Forelimb muscle (tissue), 1 donor: Measurements from ENCODE around the gene FXYD2. TPM values are rescaled to one million over a fixed set of nuclear protein-coding genes. Genes with fewer than 3 reads are reported as not detected.

Experiments
- DNase-seq: peaks from one replicate; pipeline ENCODE4 v3.0.0-alpha.2; 2013; ENCODE audit warnings: low read depth
- polyA plus RNA-seq: library from polyadenylated mRNA; unstranded; fragments of 120-200 nt; gene quantifications from one replicate; pipeline ENCODE4 v1.2.1, GENCODE V29; 2013; ENCODE audit not compliant: insufficient read length

The FXYD2 gene
- polyA plus RNA-seq, 1 donor = 1.5 TPM

DNA sequence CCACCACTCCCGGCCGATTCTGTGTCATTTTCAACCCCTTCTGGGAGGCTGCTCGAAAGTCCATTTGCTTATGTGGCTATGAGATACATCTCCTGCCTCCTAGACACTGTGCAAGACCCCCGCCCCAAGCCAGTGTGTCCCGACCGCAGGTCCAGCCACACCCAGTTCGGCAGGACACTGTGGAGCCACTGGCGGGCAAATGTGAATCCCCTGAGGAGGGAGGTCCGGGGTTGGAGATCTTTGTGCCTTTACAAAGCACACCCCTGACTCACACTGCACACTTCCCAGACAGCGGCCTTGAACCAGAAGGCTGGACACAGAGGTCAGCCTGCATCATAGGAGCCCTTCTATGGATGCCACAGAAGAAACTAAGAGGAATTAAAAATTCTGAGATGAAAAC is 34.5 kb upstream of the FXYD2 start:
- DNase-seq = no peak

DNA sequence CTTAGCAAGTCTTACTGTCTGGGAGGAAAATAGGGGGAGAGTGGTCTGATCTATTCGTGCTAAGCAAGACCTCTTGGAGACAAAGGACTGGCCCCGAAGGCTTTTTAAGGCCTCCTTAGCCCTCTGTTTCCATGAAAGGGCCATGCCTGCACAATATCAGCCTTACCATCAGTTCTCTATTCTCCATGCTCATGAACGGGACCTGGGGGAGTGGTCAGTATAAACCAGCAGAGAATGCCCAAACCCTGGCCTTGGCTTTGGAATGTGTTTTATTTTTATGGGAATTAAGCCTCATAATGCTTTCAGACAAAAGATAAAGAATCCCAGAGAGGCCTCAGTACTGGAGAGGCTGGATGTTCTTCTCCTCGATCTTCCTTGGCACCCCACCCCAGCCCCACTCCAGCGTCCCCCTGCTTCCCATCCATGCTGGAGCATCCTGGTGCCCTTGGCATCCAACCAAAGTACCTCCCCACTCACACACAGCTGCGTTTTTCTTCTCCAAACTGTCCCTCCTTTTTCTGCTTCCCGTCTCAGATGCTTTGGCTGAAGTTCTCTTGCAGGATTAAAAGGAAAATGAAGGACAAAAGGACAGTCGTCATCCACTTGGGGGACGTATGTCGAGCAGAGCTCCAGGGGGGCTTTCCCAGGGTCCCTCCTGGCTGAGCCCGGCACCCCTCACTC is 33.3 kb upstream of the FXYD2 start:
- no peak for DNase-seq

DNA sequence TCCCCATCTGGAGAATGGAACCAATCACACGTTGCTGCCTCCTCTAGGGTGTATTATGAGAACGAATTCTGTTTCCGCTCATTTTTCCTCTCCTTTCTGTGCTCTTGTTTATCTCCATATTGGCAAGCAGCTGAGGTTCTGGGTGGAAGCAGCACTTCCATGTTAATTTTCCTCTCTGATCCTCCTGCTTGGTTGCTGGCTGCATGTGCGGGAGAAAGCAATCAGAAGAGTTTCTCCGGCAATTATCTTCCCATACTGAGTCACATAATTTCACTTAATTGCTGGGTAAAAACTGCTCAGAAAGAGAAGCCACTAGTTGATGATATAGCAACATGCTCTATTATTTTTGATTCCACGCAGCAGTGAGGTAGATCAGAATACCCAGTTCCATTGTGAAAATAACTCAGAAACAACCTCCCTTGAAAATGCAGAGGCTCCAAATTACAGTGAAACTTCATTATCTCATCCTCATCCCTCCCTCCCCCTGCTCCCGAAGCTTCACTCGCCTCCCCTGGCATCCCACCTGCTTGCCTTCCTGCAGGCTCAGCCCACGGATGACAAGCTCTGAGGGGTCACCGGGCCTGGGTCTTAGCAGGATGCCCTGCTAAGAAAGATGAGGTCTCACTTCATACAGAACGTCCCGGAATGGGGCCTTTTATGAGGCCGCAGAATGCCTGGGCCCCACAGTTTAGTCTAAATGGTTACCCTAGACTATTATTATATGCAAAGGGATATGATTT is 31.5 kb upstream of the FXYD2 start:
- no peak for DNase-seq

GRCh38 chr11:117855186-117855845 is 30.8 kb upstream of the FXYD2 start:
- DNase-seq = no peak

GRCh38 chr11:117852309-117852708 is 27.8 kb upstream of the FXYD2 start:
- no peak for DNase-seq

DNA sequence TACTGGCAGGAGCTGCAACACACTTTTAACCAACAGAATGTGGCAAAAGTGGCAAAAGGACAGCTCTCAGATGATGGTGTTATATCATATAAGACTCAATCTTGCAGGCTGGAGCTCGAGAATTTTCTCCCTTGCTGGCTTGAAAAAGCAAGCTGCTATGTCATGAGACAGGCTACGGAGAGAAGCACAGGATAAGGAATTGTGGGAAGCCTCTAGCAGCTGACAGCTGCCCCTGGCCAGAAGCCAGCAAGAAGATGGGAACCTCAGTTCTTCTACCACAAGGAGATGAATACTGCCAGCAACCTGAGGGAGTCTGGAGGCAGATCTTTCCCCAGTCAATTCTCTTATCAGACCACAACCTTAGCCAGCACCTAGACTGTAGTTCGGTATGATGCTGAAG is 27.3 kb upstream of the FXYD2 start:
- no peak for DNase-seq

DNA sequence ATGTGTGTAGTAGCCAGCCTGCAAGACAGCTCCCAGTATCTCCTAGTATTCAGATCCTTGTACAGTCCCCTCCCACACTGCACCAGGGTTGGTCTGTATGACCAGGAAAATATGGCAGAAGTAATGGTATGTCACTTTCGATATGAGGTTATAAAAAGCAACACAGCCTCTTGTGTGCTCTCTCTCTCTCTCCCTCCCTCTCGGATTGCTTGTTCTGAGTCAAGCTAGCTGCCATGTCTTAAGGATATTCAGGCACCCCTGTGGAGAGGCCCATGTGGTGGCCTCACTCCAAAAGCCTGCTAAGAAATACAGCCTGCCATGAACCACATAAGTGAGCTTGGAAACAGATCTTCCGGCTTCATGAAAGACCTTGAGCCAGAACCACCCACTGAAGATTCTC is 26.6 kb upstream of the FXYD2 start:
- DNase-seq = no peak

- DNase-seq = no peak
These were observed 25.4 kb upstream of the FXYD2 start for GRCh38 chr11:117849781-117850414.

- DNase-seq = no peak
These were observed 19.3 kb upstream of the FXYD2 start for GRCh38 chr11:117843666-117844484.

DNA sequence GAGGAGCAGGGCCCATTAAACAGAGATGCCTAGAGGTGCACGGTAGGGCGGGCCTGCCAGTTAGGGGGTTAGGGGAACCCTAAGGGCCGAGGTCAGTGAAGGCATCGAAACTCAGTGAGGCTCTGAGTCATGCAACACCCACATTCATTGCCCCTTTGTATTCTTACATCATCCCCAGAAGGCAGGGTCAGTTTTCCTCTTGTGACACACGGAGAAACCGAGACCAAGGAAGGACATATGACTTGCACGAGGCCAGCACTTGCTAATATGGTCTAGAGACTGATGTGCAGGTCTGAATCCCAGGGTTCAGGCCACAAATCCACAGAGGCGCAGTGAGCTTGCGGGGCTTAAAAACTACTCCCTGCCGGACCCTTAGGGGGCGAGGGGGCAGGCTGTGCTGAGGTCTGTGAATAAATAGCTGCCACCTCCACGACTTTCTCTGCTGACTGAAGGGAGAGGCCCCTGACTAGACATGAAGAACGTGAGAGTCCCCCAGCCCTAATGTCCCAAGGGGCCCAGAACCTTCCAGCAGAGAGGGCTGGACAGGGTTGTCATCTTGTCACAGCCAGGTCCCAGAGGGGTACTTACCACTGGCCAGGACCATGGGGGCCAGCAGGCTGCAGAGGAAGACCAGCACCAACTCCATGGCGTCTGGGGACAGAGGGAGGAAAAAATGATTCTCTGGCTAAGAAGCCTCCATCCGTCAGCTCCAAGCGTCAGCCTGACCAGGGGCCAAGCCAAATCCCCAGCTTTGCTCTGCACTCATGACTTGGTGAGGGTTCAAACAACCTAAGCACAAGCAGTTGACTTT is 17.8 kb upstream of the FXYD2 start:
- DNase-seq = no peak

DNA sequence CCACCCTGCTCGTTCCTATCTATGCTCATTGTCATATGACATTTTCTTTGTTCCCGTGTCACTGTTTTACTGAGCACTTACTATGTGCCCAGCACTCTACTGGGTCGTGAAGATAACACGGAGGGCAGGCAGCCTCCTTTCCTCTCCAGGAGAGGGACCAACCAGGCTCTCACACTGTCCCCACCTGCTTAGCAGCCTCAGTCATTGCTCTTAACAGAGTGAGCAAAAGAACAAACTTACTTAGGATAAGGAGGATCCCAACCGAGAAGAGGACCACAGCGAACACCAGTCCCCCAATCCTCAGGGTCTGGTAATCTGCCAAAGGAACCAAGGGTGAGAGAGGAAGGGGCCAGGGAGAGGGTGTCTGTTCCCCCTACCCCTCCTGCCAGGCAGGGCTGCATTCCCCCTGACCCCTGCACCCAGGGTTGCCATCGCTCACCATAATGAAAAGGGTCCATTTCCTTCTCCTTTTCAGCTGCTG is 17.0 kb upstream of the FXYD2 start:
- no peak for DNase-seq

GRCh38 chr11:117840881-117841550 is 16.5 kb upstream of the FXYD2 start:
- no peak for DNase-seq

GRCh38 chr11:117839936-117840813 is 15.6 kb upstream of the FXYD2 start:
- DNase-seq = no peak

DNA sequence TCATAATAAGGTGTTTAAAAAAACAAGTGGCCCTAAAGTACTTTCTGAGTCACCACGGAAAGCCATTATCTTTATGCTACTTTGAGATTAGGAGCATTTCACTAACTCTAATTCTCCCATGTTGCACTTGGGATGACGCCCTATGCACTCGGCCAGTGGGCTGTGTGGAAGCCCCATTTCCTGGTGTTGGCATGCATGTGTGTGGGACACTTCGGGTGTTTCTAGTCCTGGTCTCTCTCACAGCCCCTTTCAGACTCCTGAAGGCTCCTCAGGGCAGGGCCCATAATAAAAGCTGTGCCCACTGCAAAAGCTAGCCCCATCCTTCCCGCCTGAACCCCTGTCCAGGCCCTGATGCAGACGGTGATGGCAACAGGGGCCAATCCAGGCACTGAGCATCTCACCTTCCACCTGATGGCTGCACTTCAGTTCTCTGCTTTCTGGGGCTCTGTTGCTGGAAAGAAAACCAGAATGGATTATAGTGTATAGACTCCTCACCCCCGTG is 14.9 kb upstream of the FXYD2 start:
- DNase-seq = no peak

DNA sequence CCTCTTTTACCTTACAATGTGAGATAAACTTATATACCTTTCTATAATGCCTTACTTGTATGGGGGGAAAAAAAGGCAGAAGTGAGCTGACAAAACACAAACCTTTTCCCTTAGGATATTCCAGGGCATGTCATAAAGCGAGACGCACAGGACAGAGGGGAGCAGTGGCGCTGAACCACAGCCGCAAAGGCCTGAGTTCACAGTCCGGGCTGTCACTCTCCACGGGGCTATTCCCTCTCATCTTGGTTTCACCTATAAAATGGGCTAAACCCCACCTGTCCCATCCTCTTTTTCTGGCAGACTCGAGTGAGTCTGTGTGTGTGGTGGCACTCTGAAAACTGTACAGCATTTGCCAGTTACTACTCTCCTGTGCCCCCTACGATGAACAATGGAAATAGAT is 14.4 kb upstream of the FXYD2 start:
- DNase-seq = no peak

DNA sequence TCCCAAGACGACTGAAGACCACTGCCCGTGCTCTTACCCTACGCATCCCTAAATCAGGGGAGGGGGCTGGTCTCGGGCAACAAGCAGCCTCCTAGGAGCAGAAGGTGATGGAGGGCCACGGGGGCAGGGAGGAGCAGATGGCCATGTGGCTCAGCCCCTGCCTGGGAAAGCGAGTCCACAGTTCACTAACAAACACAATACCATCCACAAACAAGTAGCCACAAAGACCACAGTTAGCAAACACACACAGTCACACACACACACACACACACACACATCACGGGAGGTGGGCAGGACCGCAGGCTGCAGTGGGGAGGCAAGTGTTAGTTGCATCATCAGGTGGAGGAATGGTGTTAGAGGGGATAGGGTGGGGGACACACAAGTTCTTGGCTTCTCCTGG is 13.2 kb upstream of the FXYD2 start:
- no peak for DNase-seq

DNA sequence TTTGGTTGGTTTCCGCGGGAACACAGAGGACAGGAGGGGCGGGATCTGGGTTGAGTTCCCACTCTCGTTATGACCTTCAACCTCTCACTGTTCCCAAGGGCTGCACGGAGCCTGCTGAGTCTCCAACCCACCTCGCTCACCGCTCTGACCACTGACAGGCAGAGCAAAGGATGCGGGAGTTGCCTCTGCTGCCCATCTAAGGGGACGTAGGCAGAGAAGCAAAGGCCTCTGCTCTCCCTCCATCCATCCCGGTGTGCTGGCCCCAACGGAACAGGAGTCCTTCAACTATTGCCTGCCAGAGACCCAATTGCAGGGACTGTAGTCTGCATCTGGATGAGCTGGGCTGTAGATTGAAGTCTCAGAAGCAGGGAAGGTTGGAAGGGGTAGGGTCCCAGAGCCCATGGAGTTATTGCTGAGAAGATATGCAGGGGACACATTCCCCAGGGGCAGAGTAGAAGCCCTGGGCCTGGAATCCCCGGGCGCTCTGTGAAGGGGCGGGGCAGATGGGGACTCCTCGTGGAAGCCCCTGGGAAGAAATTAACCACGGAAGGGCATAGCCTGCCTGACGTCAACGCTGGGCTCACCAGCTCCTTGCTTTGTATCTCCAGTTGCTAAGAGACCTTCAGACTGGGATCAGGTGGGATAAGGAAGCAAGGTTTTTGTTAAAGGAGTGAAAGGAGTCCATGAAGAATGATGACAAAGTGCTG is 12.7 kb upstream of the FXYD2 start:
- DNase-seq = no peak
